ENCODE data around the gene DCTN2.

DCTN2 gene

DNA sequence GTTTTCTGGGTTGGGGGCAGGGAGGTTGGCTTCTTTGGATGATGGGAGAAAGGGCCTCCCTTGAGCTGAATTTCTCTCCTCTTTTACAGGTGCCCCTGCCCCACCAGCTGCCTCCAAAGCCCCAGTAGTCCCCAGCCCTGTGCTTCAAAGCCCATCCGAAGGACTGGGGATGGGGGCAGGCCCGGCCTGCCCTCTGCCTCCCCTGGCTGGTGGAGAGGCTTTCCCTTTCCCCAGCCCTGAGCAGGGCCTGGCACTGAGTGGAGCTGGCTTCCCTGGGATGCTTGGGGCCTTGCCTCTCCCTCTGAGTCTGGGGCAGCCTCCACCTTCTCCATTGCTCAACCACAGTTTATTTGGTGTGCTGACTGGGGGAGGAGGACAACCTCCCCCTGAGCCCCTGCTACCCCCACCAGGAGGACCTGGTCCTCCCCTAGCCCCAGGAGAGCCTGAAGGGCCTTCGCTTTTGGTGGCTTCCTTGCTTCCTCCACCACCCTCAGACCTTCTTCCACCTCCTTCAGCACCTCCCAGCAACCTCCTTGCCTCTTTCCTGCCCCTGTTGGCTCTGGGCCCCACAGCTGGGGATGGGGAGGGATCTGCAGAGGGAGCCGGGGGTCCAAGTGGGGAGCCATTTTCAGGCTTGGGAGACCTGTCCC, 20.4 kb downstream of the DCTN2 start:
- no peak for DNase-seq (ENCODE audit: low read depth)
- no peak overlapping the region for H3K4me3 ChIP-seq (ENCODE audit: low read depth, low read length)
- TF ChIP-seq, protein P1, sequence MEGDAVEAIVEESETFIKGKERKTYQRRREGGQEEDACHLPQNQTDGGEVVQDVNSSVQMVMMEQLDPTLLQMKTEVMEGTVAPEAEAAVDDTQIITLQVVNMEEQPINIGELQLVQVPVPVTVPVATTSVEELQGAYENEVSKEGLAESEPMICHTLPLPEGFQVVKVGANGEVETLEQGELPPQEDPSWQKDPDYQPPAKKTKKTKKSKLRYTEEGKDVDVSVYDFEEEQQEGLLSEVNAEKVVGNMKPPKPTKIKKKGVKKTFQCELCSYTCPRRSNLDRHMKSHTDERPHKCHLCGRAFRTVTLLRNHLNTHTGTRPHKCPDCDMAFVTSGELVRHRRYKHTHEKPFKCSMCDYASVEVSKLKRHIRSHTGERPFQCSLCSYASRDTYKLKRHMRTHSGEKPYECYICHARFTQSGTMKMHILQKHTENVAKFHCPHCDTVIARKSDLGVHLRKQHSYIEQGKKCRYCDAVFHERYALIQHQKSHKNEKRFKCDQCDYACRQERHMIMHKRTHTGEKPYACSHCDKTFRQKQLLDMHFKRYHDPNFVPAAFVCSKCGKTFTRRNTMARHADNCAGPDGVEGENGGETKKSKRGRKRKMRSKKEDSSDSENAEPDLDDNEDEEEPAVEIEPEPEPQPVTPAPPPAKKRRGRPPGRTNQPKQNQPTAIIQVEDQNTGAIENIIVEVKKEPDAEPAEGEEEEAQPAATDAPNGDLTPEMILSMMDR (conservative IDR thresholded peaks at IDR 0.05; ENCODE audit: low read depth, low read length) = no peak

DNA sequence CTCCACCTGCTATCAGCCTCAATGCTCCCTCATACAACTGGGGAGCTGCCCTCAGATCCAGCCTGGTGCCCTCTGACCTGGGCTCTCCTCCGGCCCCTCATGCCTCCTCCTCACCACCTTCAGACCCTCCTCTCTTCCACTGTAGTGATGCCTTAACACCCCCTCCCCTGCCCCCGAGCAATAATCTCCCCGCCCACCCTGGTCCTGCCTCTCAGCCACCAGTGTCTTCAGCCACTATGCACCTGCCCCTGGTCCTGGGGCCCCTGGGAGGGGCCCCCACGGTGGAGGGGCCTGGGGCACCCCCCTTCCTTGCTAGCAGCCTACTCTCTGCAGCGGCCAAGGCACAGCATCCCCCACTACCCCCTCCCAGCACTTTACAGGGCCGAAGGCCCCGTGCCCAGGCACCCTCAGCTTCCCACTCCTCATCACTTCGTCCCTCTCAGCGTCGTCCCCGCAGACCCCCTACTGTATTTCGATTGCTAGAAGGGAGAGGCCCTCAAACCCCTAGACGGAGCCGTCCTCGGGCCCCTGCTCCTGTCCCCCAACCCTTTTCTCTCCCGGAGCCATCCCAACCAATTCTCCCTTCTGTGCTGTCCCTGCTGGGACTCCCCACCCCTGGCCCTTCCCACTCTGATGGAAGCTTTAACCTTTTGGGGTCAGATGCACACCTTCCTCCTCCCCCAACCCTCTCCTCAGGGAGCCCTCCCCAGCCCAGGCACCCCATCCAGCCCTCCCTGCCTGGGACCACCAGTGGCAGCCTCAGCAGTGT, 21.2 kb downstream of the DCTN2 start:
- H3K4me3 ChIP-seq (ENCODE audit: low read depth, low read length) = no peak overlapping the region
- DNase-seq (ENCODE audit: low read depth) = no peak
- TF ChIP-seq, protein P1 (conservative IDR thresholded peaks at IDR 0.05; ENCODE audit: low read depth, low read length) = no peak

DNA sequence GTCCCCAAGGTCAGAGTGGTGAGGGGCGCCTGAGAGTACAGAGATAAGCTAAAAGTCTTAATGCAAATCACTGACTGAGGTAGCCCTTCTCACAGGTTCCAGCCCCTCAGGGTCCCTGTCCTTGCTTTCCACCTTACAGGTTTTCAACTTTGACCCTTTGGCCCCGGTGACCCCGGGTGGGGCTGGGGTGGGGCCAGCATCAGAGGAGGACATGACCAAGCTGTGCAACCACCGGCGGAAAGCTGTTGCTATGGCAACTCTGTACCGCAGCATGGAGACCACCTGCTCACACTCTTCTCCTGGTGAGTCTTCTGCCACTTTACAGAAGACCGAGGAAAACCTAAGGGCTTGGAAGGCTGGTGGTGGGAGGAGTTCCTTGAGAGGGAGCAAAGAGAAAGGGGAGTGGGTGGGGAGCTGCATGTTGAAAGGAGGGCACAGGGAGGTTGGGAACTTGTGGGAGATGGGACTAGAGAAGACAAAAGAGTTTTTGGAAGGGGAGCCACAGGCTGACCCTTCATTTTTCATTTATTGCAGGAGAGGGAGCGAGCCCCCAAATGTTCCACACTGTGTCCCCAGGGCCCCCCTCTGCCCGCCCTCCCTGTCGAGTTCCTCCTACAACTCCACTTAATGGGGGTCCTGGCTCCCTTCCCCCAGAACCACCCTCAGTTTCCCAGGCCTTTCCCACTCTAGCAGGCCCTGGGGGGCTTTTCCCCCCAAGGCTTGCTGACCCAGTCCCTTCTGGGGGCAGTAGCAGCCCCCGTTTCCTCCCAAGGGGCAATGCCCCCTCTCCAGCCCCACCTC, 22.0 kb downstream of the DCTN2 start:
- peak overlapping the region; percentile 9 for H3K4me3 ChIP-seq (ENCODE audit: low read depth, low read length)
- DNase-seq (ENCODE audit: low read depth) = no peak
- TF ChIP-seq, protein P1 (conservative IDR thresholded peaks at IDR 0.05; ENCODE audit: low read depth, low read length) = no peak

DNA sequence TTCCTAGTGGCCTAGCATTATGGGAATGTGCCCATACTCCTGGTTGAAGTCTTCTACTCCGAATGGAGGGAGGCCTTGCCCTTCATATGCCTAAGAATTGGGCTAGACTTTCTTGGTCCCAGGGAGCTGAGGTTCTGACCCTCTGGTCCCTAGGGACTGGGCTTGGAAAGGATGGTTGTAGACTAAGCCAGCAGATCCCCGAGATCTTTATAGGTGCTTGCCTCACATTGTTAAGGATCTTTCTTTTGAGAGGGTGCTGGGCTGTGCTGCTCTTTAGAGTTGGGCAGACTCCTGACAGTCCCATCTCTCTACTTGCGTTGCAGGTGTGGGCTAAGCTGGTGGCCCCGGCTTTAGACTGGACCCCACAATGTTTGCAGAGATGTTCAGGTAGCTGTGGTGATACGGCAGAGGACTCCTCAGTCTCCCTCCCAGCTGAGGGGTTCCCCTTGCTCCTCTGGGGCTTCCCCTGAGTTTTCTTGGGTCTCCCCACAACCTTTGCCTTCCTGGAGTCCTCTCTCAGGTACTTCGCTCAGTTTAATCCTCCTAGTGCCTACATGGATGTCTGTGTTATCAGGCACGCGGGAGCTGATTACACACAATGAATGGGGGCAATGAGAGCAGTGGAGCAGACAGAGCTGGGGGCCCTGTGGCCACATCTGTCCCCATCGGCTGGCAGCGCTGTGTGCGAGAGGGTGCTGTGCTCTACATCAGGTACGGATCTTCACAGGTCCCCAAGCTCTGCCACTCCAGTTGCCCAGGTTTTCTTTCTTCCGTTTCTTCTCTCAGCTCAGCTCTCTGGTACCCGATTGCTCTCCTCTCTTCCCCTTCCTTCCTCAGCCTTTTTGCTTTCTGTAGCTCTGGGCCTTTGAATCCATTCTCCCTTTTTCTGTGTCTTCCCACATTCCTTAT, 23.0 kb downstream of the DCTN2 start:
- peak overlapping the region; percentile 79 for H3K4me3 ChIP-seq (ENCODE audit: low read depth, low read length)
- TF ChIP-seq, protein P1 (conservative IDR thresholded peaks at IDR 0.05; ENCODE audit: low read depth, low read length) = no peak
- no peak for DNase-seq (ENCODE audit: low read depth)

DNA sequence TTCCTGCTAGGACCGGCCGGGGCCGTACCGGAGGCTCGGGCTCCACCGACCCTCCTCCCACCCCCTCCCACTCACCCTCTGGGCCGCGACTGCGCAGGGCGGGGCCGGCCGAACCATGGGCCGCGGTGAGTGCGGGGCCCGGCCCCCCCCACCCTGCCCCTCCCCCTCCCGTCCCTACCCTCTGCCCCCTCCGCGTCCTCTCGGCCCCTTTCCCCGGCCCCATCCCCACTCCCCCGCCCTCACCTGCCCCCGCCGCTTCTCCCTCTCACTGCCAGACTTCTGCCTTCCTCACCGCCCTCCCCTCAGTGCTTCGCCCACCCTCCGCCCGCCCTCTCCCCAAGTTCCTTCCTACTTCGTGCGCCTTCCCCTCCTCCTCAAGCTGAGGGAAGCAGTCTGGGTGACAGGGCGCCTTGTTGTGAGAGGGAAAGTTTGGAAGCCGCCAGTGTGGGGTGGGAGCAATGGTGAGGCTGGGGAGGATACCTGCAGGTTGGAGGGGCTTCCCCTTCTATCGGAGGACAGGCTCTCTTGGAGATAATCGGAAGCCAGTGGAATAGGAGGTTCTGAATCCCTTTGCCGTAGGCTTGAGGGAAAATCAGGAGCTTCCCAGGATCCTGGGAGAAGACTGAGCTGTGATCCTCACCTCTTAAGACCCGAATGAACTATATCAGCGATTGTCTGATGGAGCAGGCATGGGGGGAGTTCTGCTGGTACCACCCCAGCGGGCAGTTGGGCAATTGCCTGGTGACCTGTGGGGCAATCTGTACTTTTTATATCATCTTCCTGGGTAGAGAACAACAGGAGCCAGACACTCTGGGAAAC, 23.9 kb downstream of the DCTN2 start:
- DNase-seq (ENCODE audit: low read depth) = peak; percentile 69
- peak overlapping the region; percentile 79 for H3K4me3 ChIP-seq (ENCODE audit: low read depth, low read length)

More for the DNA sequence above, 23.9 kb downstream of the DCTN2 start:
- TF ChIP-seq, protein P1 (conservative IDR thresholded peaks at IDR 0.05; ENCODE audit: low read depth, low read length) = no peak

Data from choroid plexus epithelial cell (primary cell).